Parathyroid adenoma (tissue), 2 donors: Measurements from ENCODE around the gene CFAP20.
"Not testable (repeated sequence)": the region's sequence is repeated elsewhere in the genome, so short reads cannot be mapped to it uniquely, and the experiment has no call there.

ENCODE experiments used
- H2AFZ ChIP-seq: fragments of 300-600 bp; sonication (generic); one replicate; pipeline ENCODE4 v1.7.0; 2017; ENCODE audit warnings: antibody characterized with exemption, mild to moderate bottlenecking
- H3K27ac ChIP-seq: fragments of 300-600 bp; sonication (generic); one replicate; pipeline ENCODE4 v1.7.0; 2017
- H3K27me3 ChIP-seq: fragments of 300-600 bp; sonication (generic); one replicate; pipeline ENCODE4 v1.7.0; 2017; ENCODE audit warnings: low read length; ENCODE audit not compliant: control insufficient read depth, insufficient read depth
- H3K36me3 ChIP-seq: fragments of 300-600 bp; sonication (generic); one replicate; pipeline ENCODE4 v1.7.0; 2017; ENCODE audit warnings: low read length; ENCODE audit not compliant: control insufficient read depth, insufficient read depth
- H3K4me1 ChIP-seq: fragments of 300-600 bp; sonication (generic); one replicate; pipeline ENCODE4 v1.7.0; 2017; ENCODE audit warnings: control low read depth
- H3K4me2 ChIP-seq: fragments of 300-600 bp; sonication (generic); one replicate; pipeline ENCODE4 v1.7.0; 2017; ENCODE audit warnings: low read length
- H3K4me3 ChIP-seq: fragments of 300-600 bp; sonication (generic); one replicate; pipeline ENCODE4 v1.7.0; 2017; ENCODE audit warnings: low read depth, low read length
- H3K79me2 ChIP-seq: fragments of 300-600 bp; sonication (generic); one replicate; pipeline ENCODE4 v1.7.0; 2017; ENCODE audit warnings: control low read depth
- H3K9ac ChIP-seq: fragments of 300-600 bp; sonication (generic); one replicate; pipeline ENCODE4 v1.7.0; 2017; ENCODE audit warnings: mild to moderate bottlenecking
- H3K9me3 ChIP-seq: fragments of 300-600 bp; sonication (generic); one replicate; pipeline ENCODE4 v1.7.0; 2017; ENCODE audit warnings: low read length; ENCODE audit not compliant: control insufficient read depth
- TF ChIP-seq, protein P1 (sequence below): fragments of 300-600 bp; sonication (generic); IDR thresholded peaks from one replicate; pipeline ENCODE4 v1.7.0; 2017; ENCODE audit warnings: antibody characterized with exemption, mild to moderate bottlenecking
- donor health status: primary hyperparathyroidism.

Gene CFAP20

DNA sequence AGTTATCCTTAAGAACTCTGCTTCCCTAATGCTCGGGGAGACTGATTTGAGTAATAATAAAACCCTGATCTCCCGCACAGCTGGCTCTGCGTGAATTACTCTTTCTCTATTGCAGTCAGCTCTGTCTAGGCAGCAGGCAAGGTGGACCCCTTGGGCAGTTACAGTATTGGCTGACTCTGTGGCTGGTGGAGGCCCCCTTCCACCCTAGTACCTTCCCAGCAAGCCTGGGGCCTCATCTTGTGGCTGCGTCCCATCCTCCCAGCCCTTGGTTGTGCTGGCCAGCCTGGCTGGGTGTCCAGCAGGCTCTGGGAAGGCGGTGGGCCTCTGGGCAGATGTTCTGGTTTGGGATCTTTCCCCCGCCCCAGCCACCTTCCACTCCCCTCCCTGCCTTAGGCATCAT lies 44.5 kb downstream of the CFAP20 start:
- Histone ChIP-seq H2AFZ (no peak overlapping the region), H3K4me1 (no peaks in the 10 kb centered on the region), H3K4me3 (no peak overlapping the region), H3K9me3 (no peaks in the 10 kb centered on the region), H3K9ac (no peak overlapping the region), H3K27me3 (no peaks in the 10 kb centered on the region), H3K36me3 (no peaks in the 10 kb centered on the region), H3K79me2 (no peaks in the 10 kb centered on the region), H3K27ac (no peak overlapping the region), H3K4me2 (no peak overlapping the region)
- TF ChIP-seq, protein P1, sequence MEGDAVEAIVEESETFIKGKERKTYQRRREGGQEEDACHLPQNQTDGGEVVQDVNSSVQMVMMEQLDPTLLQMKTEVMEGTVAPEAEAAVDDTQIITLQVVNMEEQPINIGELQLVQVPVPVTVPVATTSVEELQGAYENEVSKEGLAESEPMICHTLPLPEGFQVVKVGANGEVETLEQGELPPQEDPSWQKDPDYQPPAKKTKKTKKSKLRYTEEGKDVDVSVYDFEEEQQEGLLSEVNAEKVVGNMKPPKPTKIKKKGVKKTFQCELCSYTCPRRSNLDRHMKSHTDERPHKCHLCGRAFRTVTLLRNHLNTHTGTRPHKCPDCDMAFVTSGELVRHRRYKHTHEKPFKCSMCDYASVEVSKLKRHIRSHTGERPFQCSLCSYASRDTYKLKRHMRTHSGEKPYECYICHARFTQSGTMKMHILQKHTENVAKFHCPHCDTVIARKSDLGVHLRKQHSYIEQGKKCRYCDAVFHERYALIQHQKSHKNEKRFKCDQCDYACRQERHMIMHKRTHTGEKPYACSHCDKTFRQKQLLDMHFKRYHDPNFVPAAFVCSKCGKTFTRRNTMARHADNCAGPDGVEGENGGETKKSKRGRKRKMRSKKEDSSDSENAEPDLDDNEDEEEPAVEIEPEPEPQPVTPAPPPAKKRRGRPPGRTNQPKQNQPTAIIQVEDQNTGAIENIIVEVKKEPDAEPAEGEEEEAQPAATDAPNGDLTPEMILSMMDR, result no peak

DNA sequence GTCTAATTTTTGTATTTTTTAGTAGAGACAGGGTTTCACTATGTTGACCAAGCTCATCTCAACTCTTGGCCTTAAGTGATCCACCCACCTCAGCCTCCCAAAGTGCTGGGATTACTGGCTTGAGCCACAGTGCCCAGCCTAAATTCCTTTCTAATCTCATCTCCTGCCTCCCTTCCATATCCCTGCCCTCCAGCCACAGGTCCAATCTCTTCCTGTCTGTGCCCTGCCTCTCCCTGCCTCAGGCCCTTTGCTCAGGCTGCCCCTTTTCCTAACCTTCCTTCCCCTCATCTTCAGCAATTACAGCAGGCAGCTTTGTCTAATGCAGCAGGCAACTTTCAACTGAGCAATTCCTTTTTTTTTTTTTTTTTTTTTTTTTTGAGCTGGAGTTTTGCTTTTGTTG lies 46.8 kb downstream of the CFAP20 start:
- Histone ChIP-seq H3K9ac (no peak overlapping the region), H3K4me2 (no peak overlapping the region), H3K9me3 (no peaks in the 10 kb centered on the region), H3K27me3 (no peaks in the 10 kb centered on the region), H3K4me1 (no peaks in the 10 kb centered on the region), H3K36me3 (no peaks in the 10 kb centered on the region), H3K79me2 (no peaks in the 10 kb centered on the region), H3K4me3 (no peak overlapping the region), H2AFZ (no peak overlapping the region), H3K27ac (no peak overlapping the region)
- TF ChIP-seq, protein P1, result no peak

DNA sequence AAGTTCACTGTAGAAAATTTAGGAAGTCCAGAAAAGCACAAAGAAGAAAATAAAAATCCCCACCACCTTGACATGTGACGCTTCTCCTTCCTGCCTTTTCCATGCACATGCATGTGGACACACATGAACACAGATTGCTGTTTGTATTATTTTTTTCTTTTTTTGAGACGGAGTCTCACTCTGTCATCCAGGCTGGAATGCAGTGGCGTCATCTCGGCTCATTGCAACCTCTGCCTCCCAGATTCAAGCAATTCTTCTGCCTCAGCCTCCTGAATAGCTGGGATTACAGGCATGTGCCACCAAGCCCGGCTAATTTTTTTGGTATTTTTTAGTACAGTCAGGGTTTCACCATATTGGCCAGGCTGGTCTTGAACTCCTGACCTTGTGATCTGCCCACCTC lies 48.5 kb downstream of the CFAP20 start:
- not testable (repeated sequence) for H3K4me1 ChIP-seq, H3K9ac ChIP-seq, H3K4me2 ChIP-seq, H2AFZ ChIP-seq, H3K36me3 ChIP-seq, H3K27me3 ChIP-seq, H3K9me3 ChIP-seq, H3K79me2 ChIP-seq, H3K27ac ChIP-seq, H3K4me3 ChIP-seq

DNA sequence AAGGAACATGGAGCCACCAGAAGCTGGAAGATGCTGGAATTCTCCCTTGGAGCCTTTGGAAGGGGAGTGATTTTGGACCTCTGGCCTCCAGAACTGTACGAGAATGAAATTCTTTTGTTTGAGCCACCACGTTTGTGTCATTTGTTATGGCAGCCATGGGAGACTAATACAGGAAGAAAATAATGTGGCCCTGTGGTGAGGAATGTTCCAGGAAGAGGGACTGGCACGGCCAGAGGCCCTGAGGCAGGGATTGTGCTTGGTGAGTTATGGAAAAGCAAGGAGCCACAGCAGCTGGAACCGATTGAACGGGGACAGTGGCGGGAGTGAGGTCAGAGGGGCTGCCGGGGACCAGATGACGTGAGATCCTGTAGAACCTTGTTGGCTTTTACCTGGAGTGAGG lies 51.4 kb downstream of the CFAP20 start:
- H3K27me3 ChIP-seq, result no peaks in the 10 kb centered on the region
- H3K4me1 ChIP-seq, result no peaks in the 10 kb centered on the region
- TF ChIP-seq, protein P1, result no peak
- H3K27ac ChIP-seq, result no peak overlapping the region
- no peaks in the 10 kb centered on the region for H3K36me3 ChIP-seq
- no peak overlapping the region for H3K4me2 ChIP-seq
- no peak overlapping the region for H3K4me3 ChIP-seq
- H2AFZ ChIP-seq, result no peak overlapping the region
- no peaks in the 10 kb centered on the region for H3K79me2 ChIP-seq
- H3K9ac ChIP-seq, result no peak overlapping the region
- H3K9me3 ChIP-seq, result no peaks in the 10 kb centered on the region

DNA sequence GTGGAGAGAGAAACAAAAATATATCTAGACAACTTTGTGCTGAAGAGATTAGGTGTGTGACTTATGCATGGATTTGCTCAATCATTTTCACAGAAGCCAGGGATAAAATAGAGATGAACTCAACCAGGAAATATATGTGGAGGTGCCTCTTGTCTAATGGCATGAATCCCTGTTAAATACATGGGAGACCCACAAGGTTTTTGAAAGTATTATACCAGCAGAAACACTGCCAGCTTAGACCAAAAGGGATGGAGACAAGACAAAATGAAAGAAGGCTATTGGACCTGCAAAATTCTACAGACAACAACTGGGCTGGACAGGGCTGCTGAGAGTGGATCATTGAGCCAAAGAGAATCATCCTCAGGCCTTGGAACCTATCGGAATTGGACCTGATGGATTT lies 52.7 kb downstream of the CFAP20 start:
- H3K4me3 ChIP-seq, result no peak overlapping the region
- H3K27ac ChIP-seq, result no peak overlapping the region
- no peaks in the 10 kb centered on the region for H3K4me1 ChIP-seq
- H3K9ac ChIP-seq, result no peak overlapping the region
- H2AFZ ChIP-seq, result no peak overlapping the region
- H3K27me3 ChIP-seq, result no peaks in the 10 kb centered on the region
- H3K79me2 ChIP-seq, result no peaks in the 10 kb centered on the region
- H3K4me2 ChIP-seq, result no peak overlapping the region
- no peaks in the 10 kb centered on the region for H3K9me3 ChIP-seq
- H3K36me3 ChIP-seq, result no peaks in the 10 kb centered on the region
- TF ChIP-seq, protein P1, result no peak
